H9 (cell line): ENCODE data around the gene ANGPTL5. TPM values are rescaled to one million over a fixed set of nuclear protein-coding genes. Genes with fewer than 3 reads are reported as not detected.

Experiments
- DNase-seq: peaks from one replicate; pipeline ENCODE4 v3.0.0-alpha.2; 2017
- H2AFZ ChIP-seq: one replicate; pipeline ENCODE4 v1.6.1; 2013; ENCODE audit warnings: mild to moderate bottlenecking, low read length, control low read depth, moderate library complexity
- H2AK5ac ChIP-seq: 2 replicates; pipeline ENCODE4 v1.6.1; 2013; ENCODE audit warnings: low read length, control low read depth, mixed read lengths; ENCODE audit not compliant: insufficient read length
- H2BK120ac ChIP-seq: one replicate; pipeline ENCODE4 v1.6.1; 2013; ENCODE audit warnings: low read depth, mild to moderate bottlenecking, low read length, control low read depth, inconsistent platforms; ENCODE audit not compliant: poor library complexity, severe bottlenecking
- H2BK12ac ChIP-seq: 2 replicates; pipeline ENCODE4 v1.6.1; 2013; ENCODE audit warnings: low read length, control low read depth, mixed read lengths, low read depth; ENCODE audit not compliant: insufficient read length
- H2BK15ac ChIP-seq: 2 replicates; pipeline ENCODE4 v1.6.1; 2013; ENCODE audit warnings: low read depth, low read length, control low read depth
- H2BK20ac ChIP-seq: one replicate; pipeline ENCODE4 v1.6.1; 2013; ENCODE audit warnings: low read depth, mild to moderate bottlenecking, low read length, control low read depth, inconsistent platforms; ENCODE audit not compliant: poor library complexity, severe bottlenecking
- H2BK5ac ChIP-seq: 2 replicates; pipeline ENCODE4 v1.6.1; 2013; ENCODE audit warnings: low read length, control low read depth, mixed read lengths; ENCODE audit not compliant: insufficient read length
- H3K14ac ChIP-seq: 2 replicates; pipeline ENCODE4 v1.6.1; 2013; ENCODE audit warnings: low read length, control low read depth; ENCODE audit not compliant: insufficient read depth
- H3K18ac ChIP-seq: 2 replicates; pipeline ENCODE4 v1.6.1; 2013; ENCODE audit warnings: low read depth, mild to moderate bottlenecking, mixed read lengths, low read length, control low read depth; ENCODE audit not compliant: insufficient read length
- H3K23ac ChIP-seq: 2 replicates; pipeline ENCODE4 v1.6.1; 2013; ENCODE audit warnings: low read length, control low read depth, mixed read lengths, low read depth; ENCODE audit not compliant: insufficient read length
- H3K23me2 ChIP-seq: 2 replicates; pipeline ENCODE4 v1.6.1; 2013; ENCODE audit warnings: low read depth, mild to moderate bottlenecking, mixed read lengths, low read length, control low read depth; ENCODE audit not compliant: insufficient read length, poor library complexity, severe bottlenecking
- H3K27ac ChIP-seq: 2 replicates; pipeline ENCODE4 v1.5.1; 2013; ENCODE audit warnings: low read length, control low read depth, mixed read lengths, low read depth; ENCODE audit not compliant: insufficient read length
- H3K27me3 ChIP-seq: 2 replicates; pipeline ENCODE4 v1.6.1; 2013; ENCODE audit warnings: low read length, control low read depth, inconsistent platforms; ENCODE audit not compliant: insufficient read depth
- H3K4ac ChIP-seq: 2 replicates; pipeline ENCODE4 v1.6.1; 2013; ENCODE audit warnings: low read depth, mild to moderate bottlenecking, control low read depth, inconsistent platforms, low read length, moderate library complexity
- H3K4me1 ChIP-seq: 2 replicates; pipeline ENCODE4 v1.6.1; 2013; ENCODE audit warnings: low read length, control low read depth, inconsistent platforms; ENCODE audit not compliant: insufficient read depth
- H3K4me2 ChIP-seq: 2 replicates; pipeline ENCODE4 v1.6.1; 2013; ENCODE audit warnings: low read length, control low read depth, mixed read lengths; ENCODE audit not compliant: insufficient read length, insufficient read depth
- H3K56ac ChIP-seq: 2 replicates; pipeline ENCODE4 v1.6.1; 2013; ENCODE audit warnings: low read depth, mild to moderate bottlenecking, mixed read lengths, low read length, control low read depth; ENCODE audit not compliant: insufficient read length
- H3K79me1 ChIP-seq: 2 replicates; pipeline ENCODE4 v1.6.1; 2013; ENCODE audit warnings: low read depth, mild to moderate bottlenecking, moderate library complexity, low read length, control low read depth, inconsistent platforms; ENCODE audit not compliant: insufficient read depth, poor library complexity, severe bottlenecking
- H3K79me2 ChIP-seq: 2 replicates; pipeline ENCODE4 v1.6.1; 2013; ENCODE audit warnings: low read length, control low read depth, inconsistent platforms; ENCODE audit not compliant: insufficient read depth
- H3K9ac ChIP-seq: 2 replicates; pipeline ENCODE4 v1.6.1; 2013; ENCODE audit warnings: low read length, control low read depth, mixed read lengths; ENCODE audit not compliant: insufficient read length; ENCODE audit errors: extremely low read depth
- H3K9me3 ChIP-seq: one replicate; pipeline ENCODE4 v1.6.1; 2013; ENCODE audit warnings: low read depth, low read length, inconsistent platforms; ENCODE audit not compliant: control insufficient read depth
- H3T11ph ChIP-seq: one replicate; pipeline ENCODE4 v1.6.1; 2013; ENCODE audit warnings: mild to moderate bottlenecking, low read length, control low read depth, inconsistent platforms
- H4K20me1 ChIP-seq: one replicate; pipeline ENCODE4 v1.6.1; 2013; ENCODE audit not compliant: control insufficient read depth, insufficient read length, insufficient read depth
- H4K5ac ChIP-seq: 2 replicates; pipeline ENCODE4 v1.6.1; 2013; ENCODE audit warnings: low read depth, mild to moderate bottlenecking, mixed read lengths, low read length, control low read depth; ENCODE audit not compliant: insufficient read length
- H4K8ac ChIP-seq: replicated peaks from 2 replicates; pipeline ENCODE4 v1.6.1; 2013; ENCODE audit warnings: low read length, control low read depth, mixed read lengths, low read depth; ENCODE audit not compliant: insufficient read length
- H4K91ac ChIP-seq: 2 replicates; pipeline ENCODE4 v1.6.1; 2013; ENCODE audit warnings: low read depth, mild to moderate bottlenecking, moderate library complexity, mixed read lengths, low read length, control low read depth; ENCODE audit not compliant: insufficient read length
- H3K27ac Mint-ChIP-seq, 3 experiments: 2 replicates in 2 of 3; 3 replicates in 1 of 3; pipeline ENCODE4 v1.8.0; 2020 to 2021; ENCODE audit warnings: mixed read lengths in 3 of 3, mild to moderate bottlenecking in 1 of 3, moderate library complexity in 1 of 3
- H3K27me3 Mint-ChIP-seq: 2 replicates; pipeline ENCODE4 v1.8.0; 2021; ENCODE audit warnings: low read depth, mild to moderate bottlenecking, moderate library complexity, mixed read lengths
- H3K36me3 Mint-ChIP-seq, 3 experiments: 2 replicates in 2 of 3; 3 replicates in 1 of 3; pipeline ENCODE4 v1.8.0; 2020 to 2021; ENCODE audit warnings: low read depth in 3 of 3, mixed read lengths in 3 of 3; ENCODE audit not compliant: insufficient read depth in 1 of 3
- H3K4me1 Mint-ChIP-seq, 2 experiments: 2 replicates each; pipeline ENCODE4 v1.8.0; 2020; ENCODE audit warnings: mixed read lengths in 2 of 2
- H3K4me3 Mint-ChIP-seq, 2 experiments: 2 replicates in 1 of 2; 3 replicates in 1 of 2; pipeline ENCODE4 v1.8.0; 2020 to 2021; ENCODE audit warnings: mild to moderate bottlenecking in 2 of 2, mixed read lengths in 2 of 2, moderate library complexity in 1 of 2
- H3K9me3 Mint-ChIP-seq, 2 experiments: 2 replicates in 1 of 2; 3 replicates in 1 of 2; pipeline ENCODE4 v1.8.0; 2020; ENCODE audit warnings: mild to moderate bottlenecking in 2 of 2, mixed read lengths in 2 of 2, moderate library complexity in 1 of 2
- CTCF ChIP-seq: fragments of 200-600 bp; sonication (generic); conservative IDR thresholded peaks from 3 replicates; pipeline ENCODE4 v1.8.0; 2021; ENCODE audit warnings: antibody characterized with exemption, mild to moderate bottlenecking
- WGBS: extraction: QIAGEN DNeasy Blood & Tissue Kit; methylation state at CpG from one replicate; pipeline ENCODE4 v1.1.7; 2013; ENCODE audit warnings: missing lambda C conversion rate, low lambda C conversion rate, mixed read lengths; ENCODE audit not compliant: insufficient read length; ENCODE audit errors: extremely low coverage; 5-methylcytosine and 5-hydroxymethylcytosine counted together
- total RNA-seq: library from RNA; stranded (reverse); gene quantifications from 2 replicates; pipeline ENCODE4 v1.2.1, GENCODE V29; 2021

Gene ANGPTL5
- total RNA-seq, 1 experiment from 2014 or later: not detected

DNA sequence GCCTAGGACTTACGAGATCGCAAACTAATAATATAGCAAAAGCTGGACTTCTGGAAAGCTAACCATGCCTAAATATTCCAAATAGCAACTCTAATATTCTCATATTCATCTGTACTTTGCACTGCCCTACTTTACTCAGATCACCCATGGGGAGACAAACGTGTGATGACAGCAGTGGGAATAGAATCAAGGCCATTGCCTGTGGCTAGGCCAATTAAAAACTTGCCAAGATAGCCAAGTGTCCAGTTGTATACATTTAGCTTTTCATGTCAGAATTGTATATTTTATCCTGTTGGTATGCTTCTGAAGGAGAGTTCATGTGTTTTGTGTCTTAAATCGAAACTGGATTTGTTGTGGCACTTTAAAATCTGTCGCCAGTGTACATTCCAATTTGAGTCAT is 2.7 kb downstream of the ANGPTL5 start:
- H3K9ac ChIP-seq: no peak overlapping the region
- H2BK20ac ChIP-seq: no peak overlapping the region
- no peak overlapping the region for H3K4ac ChIP-seq
- H3T11ph ChIP-seq: no peak overlapping the region
- H3K23me2 ChIP-seq: peaks cover 5% of the 10 kb centered on the region
- H3K18ac ChIP-seq: no peak overlapping the region
- H3K27me3 Mint-ChIP-seq: no peaks in the 10 kb centered on the region
- DNase-seq: no peak
- no peak overlapping the region for H4K8ac ChIP-seq
- H3K27ac Mint-ChIP-seq: no peak overlapping the region
- H3K79me1 ChIP-seq: no peaks in the 10 kb centered on the region
- H3K27me3 ChIP-seq: no peaks in the 10 kb centered on the region
- H2BK120ac ChIP-seq: no peak overlapping the region
- no peak overlapping the region for H2BK5ac ChIP-seq
- no peak overlapping the region for H2BK12ac ChIP-seq
- WGBS: no CpG with 5 or more reads among the region's 5 CpGs
- no peak overlapping the region for H3K4me2 ChIP-seq
- H3K79me2 ChIP-seq: no peaks in the 10 kb centered on the region
- no peak overlapping the region for H4K91ac ChIP-seq
- H2AK5ac ChIP-seq: no peak overlapping the region
- no peak overlapping the region for H2BK15ac ChIP-seq
- H3K4me3 Mint-ChIP-seq: no peak overlapping the region; a peak in 1 of 5 replicates
- no peak overlapping the region for H4K5ac ChIP-seq
- H3K23ac ChIP-seq: no peak overlapping the region
- H3K14ac ChIP-seq: no peak overlapping the region
- no peaks in the 10 kb centered on the region for H3K9me3 Mint-ChIP-seq
- TF ChIP-seq CTCF: no peak
- no peaks in the 10 kb centered on the region for H4K20me1 ChIP-seq
- no peaks in the 10 kb centered on the region for H3K36me3 Mint-ChIP-seq
- no peak overlapping the region for H3K56ac ChIP-seq
- H3K4me1 ChIP-seq: peaks cover 3% of the 10 kb centered on the region; the same call in 1 of the 2 replicates
- no peak overlapping the region for H2AFZ ChIP-seq
- no peak overlapping the region for H3K27ac ChIP-seq
- peaks cover 17 to 26% of the 10 kb centered on the region in 2 experiments for H3K4me1 Mint-ChIP-seq
- no peaks in the 10 kb centered on the region for H3K9me3 ChIP-seq
